B cell (primary cell): ENCODE measurements around the gene LTBP2. TPM values are rescaled to one million over a fixed set of nuclear protein-coding genes. Genes with fewer than 3 reads are reported as not detected.

ENCODE experiments used
- ATAC-seq: fragments of 200-7000 bp; cut with Tn5 transposase; one replicate; pipeline ENCODE4 v1.10.0; 2021; ENCODE audit warnings: low read depth, mild to moderate bottlenecking, moderate number of reproducible peaks, moderate library complexity
- CTCF ChIA-PET: fragments of 350-600 bp; sonication (Branson Sonifier 250); formaldehyde crosslinking; loops from one replicate; lab custom pipeline; 2021; ENCODE audit warnings: antibody characterized with exemption, inconsistent platforms; lab: Charles Lee
- POLR2A ChIA-PET: fragments of 350-600 bp; sonication (Branson Sonifier 250); formaldehyde crosslinking; loops from one replicate; lab custom pipeline; 2021; ENCODE audit warnings: antibody characterized with exemption; lab: Charles Lee
- DNase-seq: peaks from one replicate; pipeline ENCODE4 v3.0.0; 2013
- H2AFZ ChIP-seq: 2 replicates; pipeline ENCODE4 v1.6.1; 2012; ENCODE audit warnings: mild to moderate bottlenecking, low read depth, low read length; ENCODE audit not compliant: insufficient read depth, poor library complexity, severe bottlenecking
- H3K27ac ChIP-seq, 2 donors: 1 replicate in 1 of 2; 2 replicates in 1 of 2; pipeline ENCODE4 v1.5.1; 2012 to 2013; ENCODE audit warnings: low read length in 2 of 2, mild to moderate bottlenecking in 2 of 2, moderate library complexity in 1 of 2
- H3K27me3 ChIP-seq, 4 experiments: fragments of 200-600 bp in 1 of 4; sonication (generic) in 1 of 4; replicated peaks in 1 of 4; 1 replicate in 2 of 4; 2 replicates in 2 of 4; pipeline versions ENCODE4 v1.6.1 to v1.7.0; 2013 to 2016; ENCODE audit warnings: low read length in 3 of 4, mild to moderate bottlenecking in 2 of 4, mixed read lengths in 1 of 4, moderate library complexity in 1 of 4; ENCODE audit not compliant: insufficient read depth in 4 of 4, control insufficient read depth in 3 of 4; ENCODE audit errors: control extremely low read depth in 1 of 4
- H3K36me3 ChIP-seq, 2 experiments: replicated peaks in 1 of 2; 1 replicate in 1 of 2; 2 replicates in 1 of 2; pipeline versions ENCODE4 v1.6.1 to v1.7.1; 2013; ENCODE audit warnings: low read length in 1 of 2; ENCODE audit not compliant: insufficient read depth in 2 of 2, control insufficient read depth in 1 of 2; ENCODE audit errors: control extremely low read depth in 1 of 2, extremely low read depth in 1 of 2
- H3K4me1 ChIP-seq, 2 donors: fragments of 200-600 bp in 1 of 2; sonication (generic) in 1 of 2; 1 replicate in 1 of 2; 2 replicates in 1 of 2; pipeline versions ENCODE4 v1.5.1 to v1.6.1; 2013 to 2017; ENCODE audit warnings: low read length in 2 of 2; ENCODE audit not compliant: control insufficient read depth in 2 of 2, insufficient read depth in 2 of 2
- H3K4me2 ChIP-seq: replicated peaks from 2 replicates; pipeline ENCODE3; 2012; ENCODE audit warnings: mild to moderate bottlenecking, low read depth, low read length; ENCODE audit not compliant: poor library complexity, severe bottlenecking
- H3K4me3 ChIP-seq, 5 experiments: fragments of 200-600 bp in 1 of 5; sonication (generic) in 1 of 5; 1 replicate in 3 of 5; 2 replicates in 2 of 5; pipeline versions ENCODE4 v1.5.1 to v1.7.0; 2011 to 2016; ENCODE audit warnings: low read length in 4 of 5, mild to moderate bottlenecking in 4 of 5, low read depth in 2 of 5, control low read depth in 1 of 5, moderate library complexity in 1 of 5; ENCODE audit not compliant: insufficient read depth in 1 of 5; ENCODE audit errors: control extremely low read depth in 1 of 5, extremely low read depth in 1 of 5
- H3K79me2 ChIP-seq: fragments of 200-600 bp; sonication (generic); one replicate; pipeline ENCODE4 v1.6.0; 2016; ENCODE audit warnings: low read length; ENCODE audit not compliant: control insufficient read depth, insufficient read depth
- H3K9ac ChIP-seq: fragments of 200-600 bp; sonication (generic); 2 replicates; pipeline ENCODE4 v1.6.1; 2017; ENCODE audit warnings: mild to moderate bottlenecking, low read length, moderate library complexity
- H3K9me3 ChIP-seq, 3 donors: one replicate each; pipeline versions ENCODE4 v1.6.1 to v1.7.1; 2013; ENCODE audit warnings: low read length in 2 of 3; ENCODE audit not compliant: control insufficient read depth in 2 of 3, insufficient read depth in 1 of 3; ENCODE audit errors: control extremely low read depth in 1 of 3
- H4K20me1 ChIP-seq: 2 replicates; pipeline ENCODE4 v1.6.0; 2012; ENCODE audit warnings: mild to moderate bottlenecking, low read length; ENCODE audit not compliant: insufficient read depth, control insufficient read depth, poor library complexity, severe bottlenecking
- H3K27ac Mint-ChIP-seq: one replicate; pipeline ENCODE4 v1.8.0; 2021; ENCODE audit warnings: mixed read lengths
- H3K27me3 Mint-ChIP-seq: one replicate; pipeline ENCODE4 v1.8.0; 2021; ENCODE audit warnings: mixed read lengths
- H3K4me1 Mint-ChIP-seq: one replicate; pipeline ENCODE4 v1.8.0; 2021; ENCODE audit warnings: mixed read lengths
- H3K4me3 Mint-ChIP-seq: one replicate; pipeline ENCODE4 v1.8.0; 2021; ENCODE audit warnings: mixed read lengths
- H3K9me3 Mint-ChIP-seq: one replicate; pipeline ENCODE4 v1.8.0; 2022; ENCODE audit warnings: mixed read lengths; ENCODE audit not compliant: insufficient read depth
- EZH2 ChIP-seq: IDR thresholded peaks from 2 replicates; pipeline ENCODE4 v1.6.1; 2012; ENCODE audit warnings: borderline replicate concordance, low read depth, mild to moderate bottlenecking, moderate library complexity, low read length; ENCODE audit not compliant: insufficient read depth, poor library complexity, severe bottlenecking
- WGBS: methylation state at CpG from one replicate; pipeline ENCODE4 v1.1.5; 2013; ENCODE audit warnings: missing lambda C conversion rate; ENCODE audit not compliant: insufficient coverage; 5-methylcytosine and 5-hydroxymethylcytosine counted together
- intact Hi-C: fragments of 100-400 bp; cut with micrococcal nuclease; formaldehyde crosslinking; loops from one replicate; pipeline ENCODE4 v1.10.0; 2022
- polyA plus RNA-seq: library from polyadenylated mRNA; depleted of rRNA; stranded (reverse); fragments of >200 nt; gene quantifications from 2 replicates; pipeline ENCODE4 v1.2.3, GENCODE V29; 2012
- total RNA-seq, 2 donors: library from RNA; stranded (reverse); fragments of 120-200 nt in 1 of 2; gene quantifications; 1 replicate in 1 of 2; 2 replicates in 1 of 2; pipeline versions ENCODE4 v1.2.3 to v1.2.4, GENCODE V29; 2013 to 2022
- TF ChIP-seq, protein P1 (sequence below): fragments of 200-600 bp; IDR thresholded peaks from one replicate; pipeline ENCODE4 v1.8.0; 2022; ENCODE audit warnings: antibody characterized with exemption, mild to moderate bottlenecking

The LTBP2 gene
- total and polyA plus RNA-seq, 2 donors (not counting 1 experiment from before 2014, with no cell fraction given) = 0.12 to 0.22 TPM

DNA sequence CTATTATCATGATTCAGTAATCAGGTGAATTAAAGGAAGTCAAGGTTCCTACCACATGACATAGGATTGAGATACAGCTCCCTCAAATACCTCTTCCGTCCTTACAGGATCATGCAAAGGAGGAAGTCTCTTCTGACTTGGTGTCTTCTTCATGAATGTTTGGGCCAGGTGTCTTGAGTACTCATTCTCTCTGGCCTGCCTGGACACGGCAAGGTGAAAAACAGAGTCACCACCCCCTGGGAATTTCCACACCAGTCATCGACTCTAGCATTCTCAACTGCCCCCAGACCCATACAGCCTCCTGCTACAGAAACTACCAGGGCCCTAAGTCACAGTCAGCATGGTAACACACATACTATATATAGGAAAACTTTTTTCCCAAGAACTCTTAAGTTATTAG is 44.9 kb upstream of the LTBP2 start:
- Histone ChIP-seq H3K27ac (no peak overlapping the region), H3K79me2 (no peaks in the 10 kb centered on the region), H3K27me3 (no peaks in the 10 kb centered on the region), H2AFZ (no peak overlapping the region), H3K4me2 (no peak overlapping the region), H3K9ac (no peak overlapping the region), H3K9me3 (no peaks in the 10 kb centered on the region), H4K20me1 (no peaks in the 10 kb centered on the region), H3K4me3 (no peak overlapping the region), H3K36me3 (peaks cover 5 to 16% of the 10 kb centered on the region in 2 experiments), H3K4me1 (no peaks in the 10 kb centered on the region)
- Mint-ChIP-seq H3K4me3 (no peak overlapping the region), H3K9me3 (no peaks in the 10 kb centered on the region), H3K27me3 (no peaks in the 10 kb centered on the region), H3K27ac (no peak overlapping the region), H3K4me1 (no peaks in the 10 kb centered on the region)
- ChIA-PET POLR2A (interaction anchor here (0.6 kb wide), 1 partner anchor 293 kb away, joined by 4 read pairs; no protein-coding TSS in a partner anchor), CTCF (no interaction called here)
- DNase-seq = no peak
- intact Hi-C loops = no loop called here
- WGBS = 80% methylated on average over 1 of the region's 3 CpGs
- no peak for ATAC-seq
- no peak for TF ChIP-seq EZH2
- TF ChIP-seq, protein P1, sequence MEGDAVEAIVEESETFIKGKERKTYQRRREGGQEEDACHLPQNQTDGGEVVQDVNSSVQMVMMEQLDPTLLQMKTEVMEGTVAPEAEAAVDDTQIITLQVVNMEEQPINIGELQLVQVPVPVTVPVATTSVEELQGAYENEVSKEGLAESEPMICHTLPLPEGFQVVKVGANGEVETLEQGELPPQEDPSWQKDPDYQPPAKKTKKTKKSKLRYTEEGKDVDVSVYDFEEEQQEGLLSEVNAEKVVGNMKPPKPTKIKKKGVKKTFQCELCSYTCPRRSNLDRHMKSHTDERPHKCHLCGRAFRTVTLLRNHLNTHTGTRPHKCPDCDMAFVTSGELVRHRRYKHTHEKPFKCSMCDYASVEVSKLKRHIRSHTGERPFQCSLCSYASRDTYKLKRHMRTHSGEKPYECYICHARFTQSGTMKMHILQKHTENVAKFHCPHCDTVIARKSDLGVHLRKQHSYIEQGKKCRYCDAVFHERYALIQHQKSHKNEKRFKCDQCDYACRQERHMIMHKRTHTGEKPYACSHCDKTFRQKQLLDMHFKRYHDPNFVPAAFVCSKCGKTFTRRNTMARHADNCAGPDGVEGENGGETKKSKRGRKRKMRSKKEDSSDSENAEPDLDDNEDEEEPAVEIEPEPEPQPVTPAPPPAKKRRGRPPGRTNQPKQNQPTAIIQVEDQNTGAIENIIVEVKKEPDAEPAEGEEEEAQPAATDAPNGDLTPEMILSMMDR = no peak

DNA sequence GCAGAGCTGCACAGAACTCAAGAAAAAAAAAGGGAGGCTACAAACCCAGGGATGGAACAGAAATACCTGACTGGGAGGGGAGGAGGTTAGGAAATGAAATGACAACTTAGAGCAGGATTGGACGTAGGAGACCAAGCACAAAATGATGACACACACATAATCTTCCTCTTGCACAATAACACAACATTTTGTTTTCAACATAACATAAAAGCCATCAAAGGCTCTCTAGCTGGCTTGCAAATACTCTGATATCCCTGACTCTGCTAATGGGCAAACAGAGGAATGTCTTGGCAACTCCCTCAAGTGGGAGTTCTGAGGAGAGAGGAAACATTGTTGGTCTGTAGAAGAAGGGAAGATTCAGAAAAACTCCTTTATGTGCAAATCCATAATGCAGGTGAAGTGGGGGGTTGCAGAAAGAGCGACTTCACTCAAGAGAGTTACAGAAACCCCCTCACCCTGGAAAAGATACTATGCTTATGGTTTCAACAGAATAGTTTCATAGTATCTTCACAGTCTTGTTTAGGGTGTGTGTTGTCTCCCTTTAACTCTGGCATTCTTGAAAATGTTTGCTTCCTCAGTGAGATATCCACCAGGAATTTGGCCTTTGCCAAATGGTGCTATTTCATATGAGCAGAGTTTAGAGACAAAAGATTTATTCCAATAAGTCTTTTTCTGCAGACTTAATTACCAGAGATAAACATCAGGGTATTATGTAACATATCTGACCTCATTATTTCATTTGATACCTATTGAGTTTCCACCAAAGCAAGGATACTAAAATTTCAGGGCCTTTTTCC is 43.8 kb upstream of the LTBP2 start:
- Histone ChIP-seq H3K4me2 (no peak overlapping the region), H2AFZ (no peak overlapping the region), H3K79me2 (no peaks in the 10 kb centered on the region), H3K4me1 (no peaks in the 10 kb centered on the region), H4K20me1 (no peaks in the 10 kb centered on the region), H3K4me3 (no peak overlapping the region), H3K27ac (no peak overlapping the region), H3K9ac (no peak overlapping the region), H3K36me3 (peaks cover 4 to 9% of the 10 kb centered on the region in 2 experiments), H3K9me3 (no peaks in the 10 kb centered on the region), H3K27me3 (no peaks in the 10 kb centered on the region)
- Mint-ChIP-seq H3K27me3 (no peaks in the 10 kb centered on the region), H3K9me3 (no peaks in the 10 kb centered on the region), H3K4me3 (no peak overlapping the region), H3K27ac (no peak overlapping the region), H3K4me1 (no peaks in the 10 kb centered on the region)
- ATAC-seq (no peak), DNase-seq (no peak)
- WGBS = no CpG with 5 or more reads among the region's 2 CpGs
- TF ChIP-seq, protein P1 = no peak
- no peak for TF ChIP-seq EZH2
- ChIA-PET POLR2A (no interaction called here), CTCF (interaction anchor here (0.7 to 1.5 kb wide), 2 partner anchors 20 to 43 kb away, joined by 3 read pairs; no protein-coding TSS in a partner anchor)
- intact Hi-C loops = no loop called here
